Tibial nerve (tissue), 4 donors: Measurements from ENCODE around the gene TKFC. TPM values are rescaled to one million over a fixed set of nuclear protein-coding genes. Genes with fewer than 3 reads are reported as not detected.

ENCODE experiments used
- DNase-seq, 2 donors: peaks; one replicate each; pipeline ENCODE4 v3.0.0-alpha.2; 2019; ENCODE audit warnings: low spot score in 2 of 2
- H3K27ac ChIP-seq, 4 donors: fragments of 200-600 bp; sonication (generic) in 3 of 4; one replicate each; pipeline ENCODE4 v1.5.1; 2017 to 2019; ENCODE audit warnings: mild to moderate bottlenecking in 1 of 4
- H3K27me3 ChIP-seq, 2 donors: fragments of 200-600 bp; sonication (generic) in 1 of 2; one replicate each; pipeline versions ENCODE4 v1.5.1 to v1.6.0; 2017 to 2019
- H3K36me3 ChIP-seq, 3 donors: fragments of 200-600 bp; sonication (generic); one replicate each; pipeline ENCODE4 v1.5.1; 2018 to 2019
- H3K4me1 ChIP-seq, 4 donors: fragments of 200-600 bp; sonication (generic) in 3 of 4; one replicate each; pipeline ENCODE4 v1.5.1; 2017 to 2019
- H3K4me3 ChIP-seq, 4 donors: fragments of 200-600 bp; sonication (generic) in 3 of 4; one replicate each; pipeline ENCODE4 v1.5.1; 2017 to 2019; ENCODE audit warnings: mild to moderate bottlenecking in 1 of 4, moderate library complexity in 1 of 4
- H3K9me3 ChIP-seq, 4 donors: fragments of 200-600 bp; sonication (generic) in 3 of 4; one replicate each; pipeline ENCODE4 v1.5.1; 2017 to 2019
- CTCF ChIP-seq, 5 experiments: fragments of 200-600 bp in 3 of 5; fragments of 450-650 bp in 2 of 5; sonication (generic) in 3 of 5; IDR thresholded peaks; one replicate each; pipeline ENCODE4 v1.5.1; 2016 to 2019; ENCODE audit warnings: antibody characterized with exemption in 5 of 5, mild to moderate bottlenecking in 3 of 5, moderate library complexity in 2 of 5
- EP300 ChIP-seq, 2 donors: sonication (generic); formaldehyde crosslinking; IDR thresholded peaks; one replicate each; pipeline ENCODE4 v1.6.1; 2017; ENCODE audit warnings: antibody characterized with exemption in 2 of 2, mild to moderate bottlenecking in 1 of 2
- POLR2A ChIP-seq, 2 donors: fragments of 450-650 bp; IDR thresholded peaks; one replicate each; pipeline ENCODE4 v1.6.1; 2017; ENCODE audit warnings: antibody characterized with exemption in 2 of 2, mild to moderate bottlenecking in 2 of 2, moderate library complexity in 2 of 2
- WGBS, 2 donors: methylation state at CpG; one replicate each; pipeline ENCODE4 v1.1.5; 2018; 5-methylcytosine and 5-hydroxymethylcytosine counted together
- total RNA-seq, 4 donors: library from RNA; depleted of rRNA; stranded (reverse); fragments of >200 nt; gene quantifications; one replicate each; pipeline ENCODE4 v1.1.0, GENCODE V29; 2016

The TKFC gene
- total RNA-seq, 4 donors from 2014 or later = 15.0 to 39.6 (median 24.5) TPM

GRCh38 chr11:61292356-61292755 is 40.7 kb upstream of the TKFC start:
- TF ChIP-seq EP300 (IDR thresholded peaks at IDR 0.05) (no peak), CTCF (IDR thresholded peaks at IDR 0.05) (no peak), POLR2A (IDR thresholded peaks at IDR 0.05) (no peak)
- Histone ChIP-seq H3K4me1 (peaks cover 0 to 41% (median 24%) of the 10 kb centered on the region in 4 donors), H3K36me3 (no peaks in the 10 kb centered on the region), H3K4me3 (no peak overlapping the region), H3K27me3 (no peaks in the 10 kb centered on the region), H3K9me3 (no peaks in the 10 kb centered on the region), H3K27ac (no peak overlapping the region)
- no peak for DNase-seq
- 96 to 97% methylated on average over 2 of the region's 2 CpGs for WGBS, 2 donors

GRCh38 chr11:61293867-61294716 is 38.9 kb upstream of the TKFC start:
- H3K4me1 ChIP-seq = peaks cover 0 to 58% (median 36%) of the 10 kb centered on the region in 4 donors
- H3K36me3 ChIP-seq = peaks cover 0 to 4% (median 0%) of the 10 kb centered on the region in 3 donors
- H3K27me3 ChIP-seq = no peaks in the 10 kb centered on the region
- peak overlapping the region in 2 of 4 donors; percentile 60 to 81 for H3K27ac ChIP-seq
- DNase-seq = peak; percentile 28 to 47
- 2 to 3% methylated on average over 29 to 43 of the region's 60 CpGs for WGBS, 2 donors
- no peaks in the 10 kb centered on the region for H3K9me3 ChIP-seq
- peak in 1 of 2 donors; percentile 56 for TF ChIP-seq EP300 (IDR thresholded peaks at IDR 0.05)
- peak in 1 of 5 experiments; percentile 12 for TF ChIP-seq CTCF (IDR thresholded peaks at IDR 0.05)
- no peak for TF ChIP-seq POLR2A (IDR thresholded peaks at IDR 0.05)
- H3K4me3 ChIP-seq = peak overlapping the region; percentile 36 to 72 (median 50)

GRCh38 chr11:61294717-61295595 is 38.1 kb upstream of the TKFC start, which contains the start of gene VWCE:
Gene VWCE, minus strand, starts transcription at chr11:61295316. Its CDS starts 279 bp downstream, at chr11:61295037.
- TF ChIP-seq POLR2A (IDR thresholded peaks at IDR 0.05) = no peak
- TF ChIP-seq CTCF (IDR thresholded peaks at IDR 0.05) = no peak
- TF ChIP-seq EP300 (IDR thresholded peaks at IDR 0.05) = no peak

GRCh38 chr11:61295596-61295926 is 37.5 kb upstream of the TKFC start:
- peaks cover 0 to 19% (median 8%) of the 10 kb centered on the region in 3 donors for H3K36me3 ChIP-seq
- no peaks in the 10 kb centered on the region for H3K9me3 ChIP-seq
- peak overlapping the region in 1 of 4 donors; percentile 81 for H3K27ac ChIP-seq
- 60 to 62% methylated on average over 12 of the region's 12 CpGs for WGBS, 2 donors
- peaks cover 0 to 61% (median 36%) of the 10 kb centered on the region in 4 donors for H3K4me1 ChIP-seq
- no peaks in the 10 kb centered on the region for H3K27me3 ChIP-seq
- no peak for TF ChIP-seq CTCF (IDR thresholded peaks at IDR 0.05)
- no peak for TF ChIP-seq POLR2A (IDR thresholded peaks at IDR 0.05)
- TF ChIP-seq EP300 (IDR thresholded peaks at IDR 0.05) = no peak
- no peak for DNase-seq
- H3K4me3 ChIP-seq = peak overlapping the region; percentile 36 to 72 (median 50)

More at GRCh38 chr11:61294717-61295595, 38.1 kb upstream of the TKFC start, which contains the start of gene VWCE:
- Histone ChIP-seq H3K27ac (peak within 1 kb of the TSS in 3 of 4 donors; percentile 34 to 81 (median 60)), H3K4me1 (peaks cover 0 to 61% (median 36%) of the 10 kb centered on the region in 4 donors), H3K27me3 (no peaks in the 10 kb centered on the region), H3K9me3 (no peaks in the 10 kb centered on the region), H3K4me3 (peak within 1 kb of the TSS; percentile 36 to 72 (median 50)), H3K36me3 (peaks cover 0 to 13% (median 2%) of the 10 kb centered on the region in 3 donors)
- peak in 1 of 2 donors; percentile 20 for DNase-seq
- WGBS, 2 donors = 1 to 3% methylated on average over 38 to 41 of the region's 97 CpGs
